Panc1 (cell line): ENCODE results near the gene NTM. TPM values are rescaled to one million over a fixed set of nuclear protein-coding genes. Genes with fewer than 3 reads are reported as not detected.

Experiments used
- ATAC-seq: fragments of 200-7000 bp; cut with Tn5 transposase; 2 replicates; pipeline ENCODE4 v1.9.1; 2020; ENCODE audit warnings: mild to moderate bottlenecking, moderate library complexity
- BruUV-seq: library from RNA; stranded (reverse); fragments of 400-500 nt; replicated peaks from 2 replicates; lab custom pipeline; 2021; lab: Mats Ljungman, UMichigan
- CTCF ChIA-PET: fragments of 300-600 bp; sonication (Branson Sonifier 250); formaldehyde crosslinking; loops from one replicate; lab custom pipeline; 2022; ENCODE audit warnings: antibody characterized with exemption; lab: Charles Lee
- POLR2A ChIA-PET: fragments of 300-600 bp; sonication (Branson Sonifier 250); formaldehyde crosslinking; loops from one replicate; lab custom pipeline; 2022; ENCODE audit warnings: antibody characterized with exemption; lab: Charles Lee
- DNase-seq: peaks from one replicate; pipeline ENCODE4 v3.0.0-alpha.2; 2010; ENCODE audit warnings: low read depth, low spot score
- H3K27ac ChIP-seq: 2 replicates; pipeline ENCODE4 v1.5.1; 2011; ENCODE audit warnings: mild to moderate bottlenecking, low read length, inconsistent platforms
- H3K27me3 ChIP-seq: fragments of 200-500 bp; sonication (Bioruptor generic); 2 replicates; pipeline ENCODE4 v1.6.0; 2014; ENCODE audit warnings: low read length, inconsistent platforms; ENCODE audit not compliant: control insufficient read depth, insufficient read depth
- H3K36me3 ChIP-seq: fragments of 200-500 bp; sonication (Bioruptor generic); 2 replicates; pipeline ENCODE4 v1.5.1; 2014; ENCODE audit warnings: inconsistent platforms, mild to moderate bottlenecking, low read length, moderate library complexity; ENCODE audit not compliant: control insufficient read depth, insufficient read depth
- H3K4me1 ChIP-seq: 2 replicates; pipeline ENCODE4 v1.5.1; 2011; ENCODE audit warnings: inconsistent platforms, mild to moderate bottlenecking, low read length, moderate library complexity; ENCODE audit not compliant: control insufficient read depth, insufficient read depth
- H3K4me3 ChIP-seq, 2 experiments: 2 replicates each; pipeline ENCODE4 v1.5.1; 2011 to 2012; ENCODE audit warnings: low read depth in 2 of 2, low read length in 2 of 2, mild to moderate bottlenecking in 2 of 2, inconsistent platforms in 1 of 2, moderate library complexity in 1 of 2
- H3K9me3 ChIP-seq: fragments of 200-500 bp; sonication (Bioruptor generic); 2 replicates; pipeline ENCODE4 v1.5.1; 2014; ENCODE audit warnings: low read depth, mild to moderate bottlenecking, inconsistent platforms, low read length, moderate library complexity; ENCODE audit not compliant: control insufficient read depth, insufficient read depth
- POLR2AphosphoS5 ChIP-seq: IDR thresholded peaks from 2 replicates; pipeline ENCODE4 v1.6.1; 2012; ENCODE audit warnings: mild to moderate bottlenecking, low read depth, low read length, moderate library complexity
- SIN3A ChIP-seq: IDR thresholded peaks from 2 replicates; pipeline ENCODE4 v1.6.1; 2012; ENCODE audit warnings: low read depth, mild to moderate bottlenecking, low read length, moderate library complexity, borderline replicate concordance; ENCODE audit not compliant: insufficient read depth
- TCF7L2 ChIP-seq: IDR thresholded peaks from 2 replicates; pipeline ENCODE4 v1.6.1; 2011; ENCODE audit warnings: mild to moderate bottlenecking, low read depth, low read length, inconsistent platforms
- in situ Hi-C: cut with HindIII; loops from 2 replicates; pipeline ENCODE4 v1.10.0; 2016; ENCODE audit warnings: low sequenced_read_pairs, low pct_unique_long_range_greater_than_20kb
- intact Hi-C: fragments of 100-400 bp; cut with micrococcal nuclease; formaldehyde crosslinking; loops from one replicate; pipeline ENCODE4 v1.10.0; 2022; ENCODE audit not compliant: unreplicated experiment
- total RNA-seq: library from RNA; stranded (reverse); gene quantifications from one replicate; pipeline ENCODE4 v1.2.1, GENCODE V29; 2021; ENCODE audit not compliant: unreplicated experiment
- TF ChIP-seq, protein P1 (sequence below), 2 experiments: IDR thresholded peaks; 2 replicates each; pipeline ENCODE4 v1.6.1; 2011 to 2012; ENCODE audit warnings: low read depth in 2 of 2, control low read depth in 1 of 2, low read length in 1 of 2, mild to moderate bottlenecking in 1 of 2, moderate library complexity in 1 of 2; ENCODE audit not compliant: insufficient read depth in 1 of 2
- TF ChIP-seq, protein P2 (sequence below): fragments of 450-650 bp; IDR thresholded peaks from 2 replicates; pipeline ENCODE4 v1.5.1; 2017; ENCODE audit warnings: mild to moderate bottlenecking

The NTM gene
- total RNA-seq, 1 experiment from 2014 or later = 0.10 TPM

DNA sequence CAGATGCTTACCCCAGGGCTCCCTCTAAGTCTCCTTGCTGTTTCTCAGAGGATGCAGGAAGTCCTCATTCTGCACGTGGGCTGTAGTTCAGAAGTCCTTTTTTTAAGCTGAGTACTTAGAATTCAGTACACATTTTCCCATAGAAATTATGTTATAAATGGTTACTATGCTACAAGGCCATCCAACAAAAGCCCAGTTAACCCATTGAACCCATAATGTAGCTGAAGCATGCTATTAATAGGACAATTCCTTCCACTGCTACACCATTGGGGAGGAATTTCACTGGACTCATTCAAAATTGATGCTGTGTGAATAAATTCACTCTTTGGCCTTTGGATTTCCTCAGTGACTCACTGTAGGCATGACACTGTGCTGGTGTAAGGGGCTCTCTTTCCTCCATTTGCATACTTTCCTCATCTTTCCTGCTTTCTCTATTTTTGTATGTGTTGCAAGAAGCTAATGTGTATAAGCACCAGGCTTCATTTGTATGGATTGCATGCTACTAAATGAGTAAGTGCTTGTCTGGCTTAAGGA, 148.0 kb downstream of the NTM start:
- DNase-seq = no peak
- in situ Hi-C loops = no loop called here
- Histone ChIP-seq H3K4me3 (no peak overlapping the region), H3K4me1 (no peaks in the 10 kb centered on the region), H3K36me3 (no peaks in the 10 kb centered on the region), H3K27me3 (peaks cover 11% of the 10 kb centered on the region), H3K27ac (no peak overlapping the region), H3K9me3 (no peaks in the 10 kb centered on the region)
- ChIA-PET POLR2A (no interaction called here), CTCF (no interaction called here)
- TF ChIP-seq SIN3A = no peak
- no peak for TF ChIP-seq TCF7L2
- TF ChIP-seq, protein P1, sequence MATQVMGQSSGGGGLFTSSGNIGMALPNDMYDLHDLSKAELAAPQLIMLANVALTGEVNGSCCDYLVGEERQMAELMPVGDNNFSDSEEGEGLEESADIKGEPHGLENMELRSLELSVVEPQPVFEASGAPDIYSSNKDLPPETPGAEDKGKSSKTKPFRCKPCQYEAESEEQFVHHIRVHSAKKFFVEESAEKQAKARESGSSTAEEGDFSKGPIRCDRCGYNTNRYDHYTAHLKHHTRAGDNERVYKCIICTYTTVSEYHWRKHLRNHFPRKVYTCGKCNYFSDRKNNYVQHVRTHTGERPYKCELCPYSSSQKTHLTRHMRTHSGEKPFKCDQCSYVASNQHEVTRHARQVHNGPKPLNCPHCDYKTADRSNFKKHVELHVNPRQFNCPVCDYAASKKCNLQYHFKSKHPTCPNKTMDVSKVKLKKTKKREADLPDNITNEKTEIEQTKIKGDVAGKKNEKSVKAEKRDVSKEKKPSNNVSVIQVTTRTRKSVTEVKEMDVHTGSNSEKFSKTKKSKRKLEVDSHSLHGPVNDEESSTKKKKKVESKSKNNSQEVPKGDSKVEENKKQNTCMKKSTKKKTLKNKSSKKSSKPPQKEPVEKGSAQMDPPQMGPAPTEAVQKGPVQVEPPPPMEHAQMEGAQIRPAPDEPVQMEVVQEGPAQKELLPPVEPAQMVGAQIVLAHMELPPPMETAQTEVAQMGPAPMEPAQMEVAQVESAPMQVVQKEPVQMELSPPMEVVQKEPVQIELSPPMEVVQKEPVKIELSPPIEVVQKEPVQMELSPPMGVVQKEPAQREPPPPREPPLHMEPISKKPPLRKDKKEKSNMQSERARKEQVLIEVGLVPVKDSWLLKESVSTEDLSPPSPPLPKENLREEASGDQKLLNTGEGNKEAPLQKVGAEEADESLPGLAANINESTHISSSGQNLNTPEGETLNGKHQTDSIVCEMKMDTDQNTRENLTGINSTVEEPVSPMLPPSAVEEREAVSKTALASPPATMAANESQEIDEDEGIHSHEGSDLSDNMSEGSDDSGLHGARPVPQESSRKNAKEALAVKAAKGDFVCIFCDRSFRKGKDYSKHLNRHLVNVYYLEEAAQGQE (IDR thresholded peaks at IDR 0.05; ENCODE audit: insufficient read depth in 1 of 2, low read depth in 2 of 2, low read length in 1 of 2) = no peak
- TF ChIP-seq POLR2AphosphoS5 = no peak
- TF ChIP-seq, protein P2, sequence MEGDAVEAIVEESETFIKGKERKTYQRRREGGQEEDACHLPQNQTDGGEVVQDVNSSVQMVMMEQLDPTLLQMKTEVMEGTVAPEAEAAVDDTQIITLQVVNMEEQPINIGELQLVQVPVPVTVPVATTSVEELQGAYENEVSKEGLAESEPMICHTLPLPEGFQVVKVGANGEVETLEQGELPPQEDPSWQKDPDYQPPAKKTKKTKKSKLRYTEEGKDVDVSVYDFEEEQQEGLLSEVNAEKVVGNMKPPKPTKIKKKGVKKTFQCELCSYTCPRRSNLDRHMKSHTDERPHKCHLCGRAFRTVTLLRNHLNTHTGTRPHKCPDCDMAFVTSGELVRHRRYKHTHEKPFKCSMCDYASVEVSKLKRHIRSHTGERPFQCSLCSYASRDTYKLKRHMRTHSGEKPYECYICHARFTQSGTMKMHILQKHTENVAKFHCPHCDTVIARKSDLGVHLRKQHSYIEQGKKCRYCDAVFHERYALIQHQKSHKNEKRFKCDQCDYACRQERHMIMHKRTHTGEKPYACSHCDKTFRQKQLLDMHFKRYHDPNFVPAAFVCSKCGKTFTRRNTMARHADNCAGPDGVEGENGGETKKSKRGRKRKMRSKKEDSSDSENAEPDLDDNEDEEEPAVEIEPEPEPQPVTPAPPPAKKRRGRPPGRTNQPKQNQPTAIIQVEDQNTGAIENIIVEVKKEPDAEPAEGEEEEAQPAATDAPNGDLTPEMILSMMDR = no peak
- no TSS peak for BruUV-seq
- no peak for ATAC-seq
- intact Hi-C loops = no loop called here

DNA sequence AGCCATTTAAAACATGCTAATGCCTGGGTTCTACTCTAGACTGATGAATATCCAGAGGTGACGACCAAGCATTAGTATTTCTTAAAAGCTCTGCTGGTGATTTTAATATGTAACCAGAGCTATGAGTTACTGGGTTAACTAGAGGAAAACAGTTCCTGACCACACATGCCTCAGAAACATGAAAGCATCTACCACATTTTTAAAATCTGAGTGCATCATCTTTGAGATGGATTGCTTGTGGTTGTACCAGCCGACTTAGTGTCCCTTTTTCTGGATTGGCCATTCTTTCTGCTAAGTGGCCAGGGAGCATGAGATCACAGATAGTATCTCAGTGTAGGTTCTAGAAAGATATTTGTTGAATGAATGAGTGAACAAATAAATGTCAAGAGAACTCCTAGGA, 152.4 kb downstream of the NTM start:
- no peak for ATAC-seq
- DNase-seq = no peak
- no peaks in the 10 kb centered on the region for H3K36me3 ChIP-seq
- H3K4me3 ChIP-seq = no peak overlapping the region
- POLR2A ChIA-PET = no interaction called here
- no peak overlapping the region for H3K27ac ChIP-seq
- H3K9me3 ChIP-seq = no peaks in the 10 kb centered on the region
- peaks cover 11% of the 10 kb centered on the region for H3K27me3 ChIP-seq
- intact Hi-C loops = no loop called here
- CTCF ChIA-PET = interaction anchor here (0.6 kb wide), 1 partner anchor 458 kb away, joined by 3 read pairs; no protein-coding TSS in a partner anchor
- no TSS peak for BruUV-seq
- TF ChIP-seq SIN3A (no peak), POLR2AphosphoS5 (no peak), TCF7L2 (no peak)
- TF ChIP-seq, protein P2 = no peak
- TF ChIP-seq, protein P1 (IDR thresholded peaks at IDR 0.05; ENCODE audit: insufficient read depth in 1 of 2, low read depth in 2 of 2, low read length in 1 of 2) = no peak
- in situ Hi-C loops = no loop called here
- H3K4me1 ChIP-seq = no peaks in the 10 kb centered on the region
